8988T (cell line): ENCODE results near the gene OR51B2.
"Not testable (repeated sequence)": the region's sequence is repeated elsewhere in the genome, so short reads cannot be mapped to it uniquely, and the experiment has no call there.

Source experiments
- DNase-seq: peaks from one replicate; pipeline ENCODE4 v3.0.0; 2011

The OR51B2 gene, protein sequence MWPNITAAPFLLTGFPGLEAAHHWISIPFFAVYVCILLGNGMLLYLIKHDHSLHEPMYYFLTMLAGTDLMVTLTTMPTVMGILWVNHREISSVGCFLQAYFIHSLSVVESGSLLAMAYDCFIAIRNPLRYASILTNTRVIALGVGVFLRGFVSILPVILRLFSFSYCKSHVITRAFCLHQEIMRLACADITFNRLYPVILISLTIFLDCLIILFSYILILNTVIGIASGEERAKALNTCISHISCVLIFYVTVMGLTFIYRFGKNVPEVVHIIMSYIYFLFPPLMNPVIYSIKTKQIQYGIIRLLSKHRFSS

DNA sequence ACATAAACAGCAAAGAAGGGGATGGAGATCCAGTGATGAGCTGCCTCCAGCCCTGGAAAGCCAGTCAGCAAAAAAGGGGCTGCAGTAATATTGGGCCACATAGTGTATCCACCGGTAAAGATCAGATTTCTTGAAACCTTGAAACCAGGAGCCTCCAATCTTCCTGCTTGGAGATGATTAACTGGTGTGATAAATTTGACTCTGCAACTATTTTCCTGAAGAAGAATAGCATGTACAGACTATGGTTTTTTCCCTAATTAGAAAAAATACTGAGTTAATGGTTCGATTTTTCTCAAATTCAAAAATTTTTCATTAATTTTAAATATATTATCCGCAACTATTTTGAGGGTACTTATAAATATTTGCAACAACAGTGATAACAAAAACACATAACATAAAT lies at the start of gene OR51B2:
TSS of gene OR51B2 (minus strand) at position 101 of the 400 bp plus-strand sequence. CDS start at position 101, 0 bp downstream.
- DNase-seq: no peak

- DNase-seq: no peak
Measured at GRCh38 chr11:5369789-5370188, 45.7 kb upstream of the OR51B2 start.

DNA sequence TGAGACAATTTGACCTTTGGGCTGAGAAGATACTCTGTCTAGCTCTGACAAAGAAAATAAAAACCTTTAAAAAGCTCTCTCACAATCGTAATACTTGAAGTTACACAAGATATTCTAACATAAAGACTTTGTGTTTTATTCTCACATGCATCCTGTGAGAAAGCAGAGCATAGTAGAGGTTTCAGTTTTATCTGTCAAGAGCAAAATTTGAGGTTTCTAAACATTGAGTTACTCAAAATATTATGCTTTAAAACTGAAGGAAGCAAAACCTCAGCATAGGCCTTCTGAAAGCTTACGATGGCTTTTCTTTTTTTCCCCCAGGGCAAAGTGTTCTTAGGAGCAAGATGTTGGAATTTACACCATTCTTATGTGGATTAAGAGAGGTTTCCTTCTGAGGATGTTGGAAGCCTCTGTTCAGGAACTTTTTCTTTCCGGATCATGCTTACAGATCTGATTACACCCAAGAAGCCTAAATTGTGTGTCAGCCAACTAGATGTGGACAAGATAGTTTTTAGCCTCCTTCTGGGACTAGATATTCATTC lies 44.5 kb upstream of the OR51B2 start:
- DNase-seq: no peak

DNA sequence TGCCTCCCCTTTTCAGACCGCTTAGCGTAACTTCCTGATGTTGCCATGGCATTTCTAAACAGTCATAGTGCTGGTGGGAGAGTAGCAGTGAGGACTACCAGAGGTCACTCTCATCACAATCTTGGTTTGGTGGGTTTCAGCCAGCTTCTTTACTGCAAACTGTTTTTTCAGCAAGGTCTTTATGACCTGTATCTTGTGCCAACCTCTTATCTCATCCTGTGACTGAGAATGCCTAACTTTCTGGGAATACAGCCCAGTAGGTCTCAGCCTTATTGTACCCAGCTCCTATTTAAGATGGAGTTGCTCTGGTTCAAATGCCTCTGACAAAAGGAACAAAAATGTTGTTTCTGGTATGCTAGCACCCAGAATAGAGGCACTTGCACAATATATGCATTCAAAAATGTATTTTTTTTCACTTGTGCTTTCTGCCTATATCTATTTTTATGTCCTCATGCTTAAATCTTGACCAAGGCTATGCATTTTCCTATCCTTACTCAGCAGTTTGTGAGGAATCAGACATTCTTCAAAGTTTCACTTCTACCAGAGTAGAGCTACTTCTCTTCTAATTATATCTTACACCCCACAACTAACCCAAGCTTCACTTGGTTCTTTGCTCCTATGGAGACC lies 43.5 kb upstream of the OR51B2 start:
- no peak for DNase-seq

DNA sequence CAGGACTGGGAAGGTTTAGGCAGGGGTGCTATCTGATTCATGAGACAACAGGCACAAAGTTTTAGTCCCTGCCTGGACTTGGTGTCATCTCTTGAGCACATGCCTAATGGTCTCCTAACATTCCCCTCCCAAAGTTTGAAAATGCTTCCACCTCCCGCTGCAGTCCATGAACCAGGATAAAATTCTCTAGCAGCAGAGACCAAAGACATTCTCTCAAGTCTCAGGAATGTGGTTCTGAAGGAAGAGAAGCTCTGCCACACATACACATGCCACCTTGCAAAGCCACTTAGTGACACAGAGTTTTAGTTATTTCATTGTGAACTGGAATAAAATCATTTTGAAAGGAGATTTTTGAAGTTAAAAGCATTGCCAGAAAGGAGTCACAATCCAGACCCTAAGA lies 42.8 kb upstream of the OR51B2 start:
- no peak for DNase-seq

DNA sequence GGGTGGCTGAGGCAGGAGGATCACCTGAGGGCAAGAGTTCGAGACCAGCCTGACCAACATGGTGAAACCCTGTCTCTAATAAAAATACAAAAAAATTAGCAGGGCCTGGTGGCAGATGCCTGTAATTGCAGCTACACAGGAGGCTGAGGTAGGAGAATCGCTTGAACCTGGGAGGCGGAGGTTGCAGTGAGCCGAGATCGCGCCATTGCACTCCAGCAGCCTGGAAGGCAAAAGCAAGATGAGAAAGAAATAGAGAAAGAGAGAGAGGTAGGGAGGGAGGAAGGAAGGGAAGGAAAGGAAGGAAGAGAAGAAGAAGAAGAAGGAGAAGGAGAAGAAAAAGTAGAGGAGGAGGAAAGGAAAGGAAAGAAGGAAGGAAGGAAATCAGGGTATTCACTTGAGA lies 42.3 kb upstream of the OR51B2 start:
- not testable (repeated sequence) for DNase-seq

DNA sequence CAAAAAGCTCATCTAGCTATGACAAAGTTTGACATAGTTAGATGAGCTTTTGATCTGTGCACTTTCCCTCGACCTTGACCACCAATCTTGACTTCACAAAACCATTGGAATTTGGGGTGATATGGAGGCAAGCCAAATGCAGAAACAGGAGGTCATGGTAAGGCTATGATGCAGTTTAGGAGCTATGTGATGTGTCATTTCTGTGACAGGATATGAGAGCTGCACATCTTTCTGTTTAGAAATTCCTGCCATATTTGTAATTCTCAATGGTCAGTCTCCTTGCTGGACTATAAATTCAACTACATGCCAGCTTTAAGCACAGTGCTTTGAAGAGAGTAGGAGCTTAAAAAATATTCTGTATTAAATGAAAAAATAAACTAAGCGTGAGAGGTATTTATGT lies 40.1 kb upstream of the OR51B2 start:
- no peak for DNase-seq

GRCh38 chr11:5363679-5364078 lies 39.6 kb upstream of the OR51B2 start:
- DNase-seq: no peak

DNA sequence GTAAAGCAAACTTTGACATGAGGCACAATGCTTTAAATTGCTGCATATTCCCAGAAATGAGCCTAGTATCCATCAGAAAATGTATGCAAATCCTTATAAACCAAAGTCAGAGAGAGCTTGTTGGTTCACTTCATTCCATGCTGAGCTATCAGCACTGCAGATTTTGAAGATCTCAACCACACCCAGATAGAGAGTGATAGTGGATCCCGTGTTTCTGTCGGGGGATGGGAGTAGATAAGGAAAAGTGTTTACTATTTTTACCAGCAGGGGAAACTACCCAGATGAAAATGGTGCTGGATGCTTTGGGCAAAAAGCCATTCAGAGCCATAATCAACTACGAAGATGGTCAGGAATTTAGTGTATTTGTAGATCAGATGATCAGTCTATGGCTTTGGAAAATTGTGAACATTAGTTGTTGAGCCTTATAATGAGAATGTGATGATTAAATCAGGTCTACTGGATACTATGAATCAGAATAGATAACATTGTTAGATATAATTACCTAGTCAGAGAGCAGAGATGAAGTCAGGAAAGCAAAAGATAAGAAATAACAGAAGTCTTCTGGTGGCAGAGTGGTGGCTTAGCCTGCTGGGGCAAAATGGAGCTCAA lies 38.0 kb upstream of the OR51B2 start:
- DNase-seq: no peak

- not testable (repeated sequence) for DNase-seq
Measured at GRCh38 chr11:5356031-5356430, 31.9 kb upstream of the OR51B2 start.

GRCh38 chr11:5351208-5351607 lies 27.1 kb upstream of the OR51B2 start, which contains the start of gene OR51B6:
Gene OR51B6 (plus strand): TSS chr11:5351508. CDS start chr11:5351508, 0 bp downstream.
- no peak for DNase-seq

DNA sequence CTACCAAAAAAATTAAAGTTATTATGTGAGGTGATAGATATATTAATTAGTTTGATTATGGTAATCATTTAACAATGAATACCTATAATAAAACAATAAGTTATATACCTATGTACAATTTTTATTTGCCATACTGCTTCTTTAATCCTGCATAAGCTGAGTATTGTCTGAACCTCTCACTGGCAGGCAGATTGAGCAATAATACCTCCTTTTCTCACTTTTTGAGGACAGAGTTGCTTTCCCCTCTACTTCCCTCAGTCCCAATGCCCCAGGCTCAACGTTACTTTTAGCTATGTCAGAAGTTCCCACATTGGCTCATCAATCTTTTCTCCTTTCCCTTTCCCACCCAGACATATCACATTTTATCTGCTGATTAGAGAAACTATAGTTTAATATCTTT lies 25.5 kb upstream of the OR51B2 start:
- DNase-seq: no peak

DNA sequence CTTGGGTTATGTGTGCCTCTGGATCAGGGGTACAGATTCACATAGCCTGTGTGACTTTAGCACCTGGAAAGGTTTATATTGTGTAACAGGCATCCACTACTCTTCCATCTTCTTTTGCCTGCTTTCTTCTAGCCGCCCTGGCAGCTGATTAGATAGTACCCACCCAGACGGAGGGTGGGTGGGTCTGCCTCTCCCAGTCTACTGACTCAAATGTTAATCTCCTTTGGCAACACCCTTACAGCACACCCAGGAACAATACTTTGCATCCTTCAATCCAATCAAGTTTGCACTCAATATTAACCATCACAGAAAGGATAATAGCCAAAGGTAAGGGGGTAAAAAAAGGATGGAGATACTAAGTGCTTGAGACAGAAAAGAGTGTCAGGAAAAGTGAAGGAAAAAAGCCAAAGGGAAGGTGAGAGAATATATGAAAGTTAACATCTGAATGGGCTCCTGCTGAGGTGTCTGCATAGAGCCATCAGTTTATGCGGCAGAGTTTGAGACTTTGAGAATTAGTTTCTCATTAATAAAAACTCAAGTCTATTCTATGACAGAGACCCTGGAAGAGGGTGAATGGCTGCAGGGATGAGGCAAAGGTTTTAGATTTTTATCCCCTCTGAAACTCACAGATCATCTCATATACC lies 24.6 kb upstream of the OR51B2 start:
- no peak for DNase-seq

GRCh38 chr11:5345831-5346230 lies 21.7 kb upstream of the OR51B2 start:
- no peak for DNase-seq

DNA sequence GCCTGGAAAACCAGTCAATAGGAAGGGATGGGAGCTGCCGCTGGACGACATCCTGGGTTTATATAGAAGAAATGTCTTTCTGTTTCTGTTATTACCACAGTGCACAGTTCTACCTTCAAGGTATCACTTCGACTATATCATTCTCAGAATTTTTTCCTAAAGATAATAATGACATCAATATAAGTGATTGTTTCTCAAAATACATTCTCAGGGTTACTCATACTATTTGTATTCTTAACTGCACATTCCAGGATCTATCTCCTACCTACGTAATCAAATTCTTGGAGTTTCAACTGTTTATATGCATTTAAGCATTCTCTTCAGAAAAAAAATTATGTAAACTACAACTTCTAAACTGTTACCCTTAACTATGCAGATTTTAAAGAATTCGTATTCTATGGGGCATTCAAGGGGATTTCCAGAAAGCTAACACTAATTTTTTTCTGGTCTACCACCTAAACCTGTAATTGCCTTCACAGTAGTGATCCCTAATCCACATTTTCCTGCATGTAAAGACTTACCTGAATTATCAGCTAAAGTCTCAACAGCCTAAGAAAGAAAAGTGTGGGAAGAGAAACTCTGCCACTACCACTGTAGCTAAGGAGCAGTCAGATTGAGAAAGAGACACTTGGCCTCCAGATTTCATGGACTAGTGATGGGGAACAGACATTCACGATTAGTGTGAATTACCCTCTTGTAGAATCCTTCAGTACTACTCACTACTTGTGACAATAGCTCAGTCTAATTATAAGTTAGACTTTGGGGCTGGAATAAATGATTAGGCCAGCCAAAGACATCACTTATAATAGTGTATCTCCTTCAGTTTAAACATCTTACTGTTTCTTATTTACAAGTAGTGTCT lies 19.6 kb upstream of the OR51B2 start, which contains the start of gene OR51B5:
TSS of gene OR51B5 (minus strand) at position 51 of the 862 bp plus-strand sequence. CDS start at position 51, 0 bp downstream.
- no peak for DNase-seq

DNA sequence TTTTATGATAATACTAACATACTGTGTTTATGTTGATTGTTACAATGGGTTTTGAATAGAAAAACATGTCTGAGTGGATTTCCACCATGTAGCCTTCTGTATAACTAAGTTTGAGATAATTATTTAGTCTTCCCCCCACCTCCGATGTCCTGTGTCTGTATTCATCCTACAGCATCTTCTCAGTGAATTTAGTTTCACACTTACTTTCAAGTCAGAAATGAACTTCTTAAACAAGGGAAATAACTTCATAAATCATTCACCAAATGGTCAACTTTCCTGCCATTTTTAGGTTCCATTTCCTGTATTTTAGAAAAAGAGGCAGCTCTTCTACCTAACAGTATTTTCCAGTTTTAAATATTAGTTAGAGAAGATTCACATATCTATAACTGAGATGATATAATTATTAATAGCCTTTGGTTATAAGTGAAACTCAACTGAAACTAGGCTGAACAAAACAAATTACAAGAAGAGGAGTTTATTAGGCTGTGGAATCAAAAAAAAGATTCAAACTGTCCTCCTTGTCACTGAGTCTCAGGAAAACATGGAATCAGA lies 15.8 kb upstream of the OR51B2 start:
- DNase-seq: no peak

- DNase-seq: not testable (repeated sequence)
Measured at GRCh38 chr11:5337253-5337652, 13.2 kb upstream of the OR51B2 start.

DNA sequence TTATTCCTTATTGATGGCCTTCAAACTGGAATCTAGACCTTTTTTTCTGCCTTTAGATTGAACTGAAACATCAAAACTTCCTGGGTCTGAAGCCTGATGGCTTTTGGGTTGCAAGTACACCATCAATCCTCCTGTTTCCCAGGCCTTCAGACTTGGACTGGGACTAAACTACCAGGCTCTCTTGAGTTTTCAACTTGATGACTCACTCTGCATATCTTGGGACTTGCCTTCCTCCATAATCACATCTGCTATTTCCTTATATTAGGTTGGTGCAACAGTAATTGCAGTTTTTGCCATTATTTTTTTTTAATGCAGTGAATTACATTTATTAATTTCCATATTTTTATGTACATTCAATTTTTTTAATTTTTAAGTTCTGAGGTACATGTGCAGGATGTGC lies 12.2 kb upstream of the OR51B2 start:
- DNase-seq: no peak

DNA sequence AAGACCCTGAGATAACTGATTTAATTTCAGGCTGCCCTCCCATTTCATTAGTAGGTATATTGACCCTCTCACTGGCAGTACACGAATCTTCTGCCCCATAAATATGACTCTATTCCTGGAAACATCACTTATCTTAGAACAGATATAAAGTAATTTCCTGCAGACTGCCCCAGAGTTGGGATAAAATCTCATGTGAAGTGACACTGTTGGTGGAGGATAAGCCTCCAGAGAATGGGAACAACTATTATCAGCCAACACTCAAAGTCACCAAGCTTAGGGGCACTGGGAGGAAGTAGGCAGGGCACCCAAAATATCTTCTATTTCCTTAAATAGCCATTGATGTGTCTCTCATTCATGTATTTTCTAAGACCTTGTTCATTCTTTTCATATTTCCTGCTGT lies 11.1 kb upstream of the OR51B2 start:
- no peak for DNase-seq

DNA sequence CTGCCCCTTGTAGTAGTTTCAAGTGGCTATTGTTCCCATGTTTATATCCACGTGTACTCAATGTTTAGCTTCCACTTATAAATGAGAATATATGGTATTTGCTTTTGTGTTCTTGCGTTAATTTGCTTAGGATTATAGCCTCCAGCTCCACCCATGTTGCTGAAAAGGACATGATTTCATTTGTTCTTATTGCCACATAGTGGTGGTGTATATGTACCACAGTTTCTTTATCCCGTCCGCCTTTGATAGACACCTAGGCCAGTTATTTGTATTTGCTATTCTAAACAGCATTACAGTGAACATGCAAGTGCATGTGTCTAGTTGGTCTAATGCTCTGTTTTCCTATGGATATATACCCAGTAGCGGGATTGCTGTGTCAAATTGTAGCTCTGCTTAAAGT lies 6.8 kb downstream of the OR51B2 start:
- no peak for DNase-seq

GRCh38 chr11:5313326-5314023 lies 10.6 kb downstream of the OR51B2 start:
- DNase-seq: not testable (repeated sequence)
